GM12864 (cell line): ENCODE results near the gene IFNA5.

Experiments used
- DNase-seq: peaks from one replicate; pipeline ENCODE4 v3.0.0-alpha.2; 2011; ENCODE audit warnings: low read depth
- H3K4me3 ChIP-seq: 2 replicates; pipeline ENCODE4 v1.5.1; 2011; ENCODE audit warnings: mild to moderate bottlenecking, low read depth, low read length, control low read depth
- CTCF ChIP-seq: IDR thresholded peaks from 2 replicates; pipeline ENCODE4 v1.5.1; 2011; ENCODE audit warnings: low read depth, mild to moderate bottlenecking, moderate library complexity, low read length, control low read depth, inconsistent platforms; ENCODE audit errors: missing control alignments

The IFNA5 gene

GRCh38 chr9:21294904-21295538 is 10.1 kb downstream of the IFNA5 start:
- TF ChIP-seq CTCF, result no peak
- no peak overlapping the region for H3K4me3 ChIP-seq
- no peak for DNase-seq

GRCh38 chr9:21294364-21294774 is 10.7 kb downstream of the IFNA5 start:
- TF ChIP-seq CTCF, result no peak
- no peak overlapping the region for H3K4me3 ChIP-seq

GRCh38 chr9:21289848-21290247 is 15.3 kb downstream of the IFNA5 start:
- TF ChIP-seq CTCF, result no peak
- no peak overlapping the region for H3K4me3 ChIP-seq
- DNase-seq, result no peak

More at GRCh38 chr9:21294364-21294774, 10.7 kb downstream of the IFNA5 start:
- DNase-seq, result peak; percentile 4

- no peak overlapping the region for H3K4me3 ChIP-seq
- no peak for TF ChIP-seq CTCF
- no peak for DNase-seq
Measured at GRCh38 chr9:21287280-21287679, 17.8 kb downstream of the IFNA5 start.

GRCh38 chr9:21286659-21287058 is 18.5 kb downstream of the IFNA5 start:
- TF ChIP-seq CTCF, result no peak
- no peak for DNase-seq
- no peak overlapping the region for H3K4me3 ChIP-seq

- no peak for TF ChIP-seq CTCF
Measured at GRCh38 chr9:21286099-21286498, 19.0 kb downstream of the IFNA5 start.

GRCh38 chr9:21281275-21281674 is 23.8 kb downstream of the IFNA5 start:
- TF ChIP-seq CTCF, result no peak
- no peak for DNase-seq
- H3K4me3 ChIP-seq, result no peak overlapping the region

More at GRCh38 chr9:21286099-21286498, 19.0 kb downstream of the IFNA5 start:
- H3K4me3 ChIP-seq, result no peak overlapping the region
- DNase-seq, result no peak
